H7 (cell line): ENCODE measurements around the gene BCR. TPM values are rescaled to one million over a fixed set of nuclear protein-coding genes. Genes with fewer than 3 reads are reported as not detected.

Experiments
- DNase-seq: peaks from one replicate; pipeline ENCODE4 v3.0.0; 2012
- H3K27me3 ChIP-seq: 2 replicates; pipeline ENCODE4 v1.6.0; 2011; ENCODE audit warnings: mild to moderate bottlenecking, low read length; ENCODE audit not compliant: control insufficient read depth, insufficient read depth
- H3K36me3 ChIP-seq: replicated peaks from 2 replicates; pipeline ENCODE4 v1.5.1; 2011; ENCODE audit warnings: low read length; ENCODE audit not compliant: control insufficient read depth, insufficient read depth
- H3K4me3 ChIP-seq: 2 replicates; pipeline ENCODE4 v1.5.1; 2011; ENCODE audit warnings: low read depth, mild to moderate bottlenecking, control low read depth, low read length, moderate library complexity; ENCODE audit not compliant: insufficient read depth
- total RNA-seq: library from RNA; depleted of rRNA; stranded (reverse); fragments of >200 nt; shearing (Covaris generic); gene quantifications from 2 replicates; pipeline ENCODE4 v1.2.3, GENCODE V29; 2014

Gene BCR
- total RNA-seq, 1 experiment from 2014 or later = 89.1 TPM

GRCh38 chr22:23177197-23177596 lies 3.1 kb upstream of the BCR start:
- no peak for DNase-seq
- no peak overlapping the region for H3K4me3 ChIP-seq
- H3K36me3 ChIP-seq = peaks cover 1% of the 10 kb centered on the region; the same call in 1 of the 2 replicates
- H3K27me3 ChIP-seq = peaks cover 10% of the 10 kb centered on the region

- H3K36me3 ChIP-seq = peaks cover 1% of the 10 kb centered on the region; the same call in 1 of the 2 replicates
- DNase-seq = peak; percentile 94
- H3K4me3 ChIP-seq = no peak overlapping the region
- peaks cover 10% of the 10 kb centered on the region for H3K27me3 ChIP-seq
Observed at GRCh38 chr22:23178512-23179254, 1.6 kb upstream of the BCR start.

GRCh38 chr22:23179381-23180299 lies 669 bp upstream of the BCR start:
- H3K4me3 ChIP-seq = peak overlapping the region; percentile 90
- peaks cover 10% of the 10 kb centered on the region for H3K27me3 ChIP-seq
- peak; percentile 50 for DNase-seq
- H3K36me3 ChIP-seq = peaks cover 1% of the 10 kb centered on the region; the same call in 1 of the 2 replicates

GRCh38 chr22:23180893-23181720 lies 798 bp downstream of the BCR start:
- Histone ChIP-seq H3K27me3 (peaks cover 10% of the 10 kb centered on the region), H3K4me3 (peak overlapping the region; percentile 90), H3K36me3 (peaks cover 1% of the 10 kb centered on the region; the same call in 1 of the 2 replicates)
- DNase-seq = peak; percentile 78

GRCh38 chr22:23181721-23182308 lies 1.5 kb downstream of the BCR start:
- peaks cover 1% of the 10 kb centered on the region; the same call in 1 of the 2 replicates for H3K36me3 ChIP-seq
- H3K27me3 ChIP-seq = peaks cover 10% of the 10 kb centered on the region
- H3K4me3 ChIP-seq = peak overlapping the region; percentile 90
- peak; percentile 75 for DNase-seq

- DNase-seq = peak; percentile 68
Observed at GRCh38 chr22:23182309-23183060, 2.2 kb downstream of the BCR start.

GRCh38 chr22:23183061-23183698 lies 2.9 kb downstream of the BCR start:
- H3K27me3 ChIP-seq = peaks cover 10% of the 10 kb centered on the region
- DNase-seq = peak; percentile 89
- peak overlapping the region; percentile 90; the same call in 1 of the 2 replicates for H3K4me3 ChIP-seq
- H3K36me3 ChIP-seq = no peaks in the 10 kb centered on the region; the same call in 1 of the 2 replicates

More at GRCh38 chr22:23182309-23183060, 2.2 kb downstream of the BCR start:
- Histone ChIP-seq H3K27me3 (peaks cover 10% of the 10 kb centered on the region), H3K36me3 (no peaks in the 10 kb centered on the region; the same call in 1 of the 2 replicates), H3K4me3 (peak overlapping the region; percentile 90)

- Histone ChIP-seq H3K36me3 (no peaks in the 10 kb centered on the region; the same call in 1 of the 2 replicates), H3K27me3 (peaks cover 10% of the 10 kb centered on the region), H3K4me3 (no peak overlapping the region)
- no peak for DNase-seq
Observed at GRCh38 chr22:23184100-23184763, 3.9 kb downstream of the BCR start.

GRCh38 chr22:23184764-23185113 lies 4.4 kb downstream of the BCR start:
- peak; percentile 33 for DNase-seq
- no peak overlapping the region for H3K4me3 ChIP-seq
- no peaks in the 10 kb centered on the region; the same call in 1 of the 2 replicates for H3K36me3 ChIP-seq
- peaks cover 10% of the 10 kb centered on the region for H3K27me3 ChIP-seq

- no peak overlapping the region for H3K4me3 ChIP-seq
- no peaks in the 10 kb centered on the region for H3K36me3 ChIP-seq
- DNase-seq = peak; percentile 23
- H3K27me3 ChIP-seq = no peaks in the 10 kb centered on the region
Observed at GRCh38 chr22:23187211-23187610, 6.9 kb downstream of the BCR start.

- Histone ChIP-seq H3K36me3 (no peaks in the 10 kb centered on the region; the same call in 1 of the 2 replicates), H3K4me3 (no peak overlapping the region), H3K27me3 (no peaks in the 10 kb centered on the region)
- DNase-seq = peak; percentile 32
Observed at GRCh38 chr22:23187871-23188700, 7.8 kb downstream of the BCR start.

- peak; percentile 4 for DNase-seq
- H3K4me3 ChIP-seq = no peak overlapping the region
- H3K36me3 ChIP-seq = no peaks in the 10 kb centered on the region; the same call in 1 of the 2 replicates
- no peaks in the 10 kb centered on the region for H3K27me3 ChIP-seq
Observed at GRCh38 chr22:23190526-23190925, 10.2 kb downstream of the BCR start.
